A673 (cell line): Measurements from ENCODE around the gene IMMP2L.

ENCODE experiments used
- CTCF ChIP-seq: fragments of 300-800, 200-600 bp; sonication (generic); conservative IDR thresholded peaks from 2 replicates; pipeline ENCODE4 v1.5.1; 2017; ENCODE audit warnings: low read depth, mild to moderate bottlenecking, antibody characterized with exemption, low read length, moderate library complexity, mixed read lengths
- EZH2 ChIP-seq: fragments of 200-600 bp; sonication (generic); IDR thresholded peaks from 2 replicates; pipeline ENCODE4 v1.6.1; 2017; ENCODE audit warnings: borderline replicate concordance, low read depth, mild to moderate bottlenecking, mixed read lengths, antibody characterized with exemption, low read length; ENCODE audit not compliant: poor library complexity, severe bottlenecking

GRCh38 chr7:110852156-110852940 is 709.9 kb downstream of the IMMP2L start:
- TF ChIP-seq CTCF (no peak), EZH2 (no peak)
